Mesenchymal stem cell (in vitro differentiated cells and primary cell): ENCODE data around the gene AUTS2.
A peak's percentile ranks its signal among the peaks of the same experiment; 100 is the strongest.

Experiments used
- DNase-seq: peaks from one replicate; pipeline ENCODE4 v3.0.0-alpha.2; 2013
- H2AFZ ChIP-seq: one replicate; pipeline ENCODE4 v1.6.1; 2013; ENCODE audit warnings: low read depth, mild to moderate bottlenecking, control low read depth, inconsistent platforms, low read length, moderate library complexity
- H2AK5ac ChIP-seq: 2 replicates; pipeline ENCODE4 v1.6.1; 2013; ENCODE audit warnings: low read length, moderate library complexity, mild to moderate bottlenecking, inconsistent platforms; ENCODE audit not compliant: severe bottlenecking
- H2BK120ac ChIP-seq: one replicate; pipeline ENCODE4 v1.6.1; 2013; ENCODE audit warnings: low read depth, mild to moderate bottlenecking, inconsistent platforms, low read length, moderate library complexity
- H2BK12ac ChIP-seq, 2 experiments: one replicate each; pipeline ENCODE4 v1.6.1; 2013; ENCODE audit warnings: inconsistent platforms in 2 of 2, low read length in 2 of 2, mild to moderate bottlenecking in 2 of 2, moderate library complexity in 2 of 2, control low read depth in 1 of 2
- H2BK15ac ChIP-seq: one replicate; pipeline ENCODE4 v1.6.1; 2013; ENCODE audit warnings: mild to moderate bottlenecking, low read depth, inconsistent platforms; ENCODE audit not compliant: poor library complexity, severe bottlenecking
- H2BK5ac ChIP-seq: 2 replicates; pipeline ENCODE4 v1.6.1; 2013; ENCODE audit warnings: low read depth, mild to moderate bottlenecking, low read length, control low read depth, inconsistent platforms; ENCODE audit not compliant: poor library complexity, severe bottlenecking
- H3K14ac ChIP-seq, 2 experiments: one replicate each; pipeline ENCODE4 v1.6.1; 2013; ENCODE audit warnings: inconsistent platforms in 2 of 2, low read length in 2 of 2, control low read depth in 1 of 2, mild to moderate bottlenecking in 1 of 2, moderate library complexity in 1 of 2
- H3K18ac ChIP-seq, 2 experiments: one replicate each; pipeline ENCODE4 v1.6.1; 2013; ENCODE audit warnings: inconsistent platforms in 2 of 2, low read length in 2 of 2, control low read depth in 1 of 2, low read depth in 1 of 2, mild to moderate bottlenecking in 1 of 2
- H3K23ac ChIP-seq, 2 experiments: one replicate each; pipeline ENCODE4 v1.6.1; 2013; ENCODE audit warnings: inconsistent platforms in 2 of 2, low read length in 2 of 2, mild to moderate bottlenecking in 2 of 2, moderate library complexity in 2 of 2, control low read depth in 1 of 2
- H3K27ac ChIP-seq: 2 replicates; pipeline ENCODE4 v1.5.1; 2013; ENCODE audit warnings: mild to moderate bottlenecking, moderate library complexity, low read length, control low read depth, inconsistent platforms; ENCODE audit not compliant: poor library complexity, severe bottlenecking
- H3K27me3 ChIP-seq, 2 experiments: 2 replicates each; pipeline versions ENCODE4 v1.6.1 to v1.7.0; 2013; ENCODE audit warnings: low read length in 2 of 2, mild to moderate bottlenecking in 2 of 2, moderate library complexity in 2 of 2, control low read depth in 1 of 2, inconsistent platforms in 1 of 2; ENCODE audit not compliant: control insufficient read depth in 1 of 2, insufficient read depth in 1 of 2
- H3K36me3 ChIP-seq, 2 experiments: 2 replicates each; pipeline versions ENCODE4 v1.6.1 to v1.7.0; 2013; ENCODE audit warnings: low read length in 2 of 2, control low read depth in 1 of 2, inconsistent platforms in 1 of 2, low read depth in 1 of 2, mild to moderate bottlenecking in 1 of 2; ENCODE audit not compliant: insufficient read depth in 2 of 2, control insufficient read depth in 1 of 2
- H3K4ac ChIP-seq, 2 experiments: one replicate each; pipeline ENCODE4 v1.6.1; 2013; ENCODE audit warnings: inconsistent platforms in 2 of 2, low read length in 2 of 2, mild to moderate bottlenecking in 2 of 2, moderate library complexity in 2 of 2, control low read depth in 1 of 2, low read depth in 1 of 2
- H3K4me1 ChIP-seq: 2 replicates; pipeline ENCODE4 v1.6.1; 2013; ENCODE audit warnings: low read depth, low read length, control low read depth; ENCODE audit not compliant: control insufficient read depth, insufficient read depth
- H3K4me2 ChIP-seq: 2 replicates; pipeline ENCODE4 v1.6.1; 2013; ENCODE audit warnings: low read length, mild to moderate bottlenecking, inconsistent platforms; ENCODE audit not compliant: poor library complexity, severe bottlenecking
- H3K4me3 ChIP-seq, 2 experiments: 2 replicates each; pipeline versions ENCODE4 v1.5.1 to v1.7.0; 2013; ENCODE audit warnings: low read length in 2 of 2, mild to moderate bottlenecking in 2 of 2, control low read depth in 1 of 2, low read depth in 1 of 2; ENCODE audit not compliant: insufficient read depth in 1 of 2
- H3K79me1 ChIP-seq: replicated peaks from 2 replicates; pipeline ENCODE4 v1.6.1; 2013; ENCODE audit warnings: mild to moderate bottlenecking, control low read depth, low read length, inconsistent platforms; ENCODE audit not compliant: poor library complexity, severe bottlenecking
- H3K9ac ChIP-seq: 2 replicates; pipeline ENCODE4 v1.7.0; 2013; ENCODE audit warnings: mild to moderate bottlenecking, low read length, moderate library complexity
- H3K9me3 ChIP-seq: 2 replicates; pipeline ENCODE4 v1.7.0; 2013; ENCODE audit warnings: mild to moderate bottlenecking, low read length; ENCODE audit not compliant: control insufficient read depth
- H4K8ac ChIP-seq: one replicate; pipeline ENCODE4 v1.6.1; 2013; ENCODE audit warnings: inconsistent platforms, mild to moderate bottlenecking, low read length, moderate library complexity
- H4K91ac ChIP-seq: one replicate; pipeline ENCODE4 v1.6.1; 2013; ENCODE audit warnings: mild to moderate bottlenecking, low read length, inconsistent platforms
- WGBS: methylation state at CpG from one replicate; pipeline ENCODE4 v1.1.7; 2013; ENCODE audit warnings: mixed read lengths; 5-methylcytosine and 5-hydroxymethylcytosine counted together

AUTS2 gene

GRCh38 chr7:70383066-70383782 lies 784.9 kb downstream of the AUTS2 start:
- H4K91ac ChIP-seq = no peak overlapping the region
- H3K4ac ChIP-seq = no peak overlapping the region
- H3K9ac ChIP-seq = no peak overlapping the region
- H2BK12ac ChIP-seq = no peak overlapping the region
- no peaks in the 10 kb centered on the region for H3K27me3 ChIP-seq
- H2AK5ac ChIP-seq = no peak overlapping the region
- no peak overlapping the region for H2BK5ac ChIP-seq
- H3K18ac ChIP-seq = no peak overlapping the region
- no peak overlapping the region for H3K4me2 ChIP-seq
- H3K23ac ChIP-seq = no peak overlapping the region
- 77% methylated on average over 2 of the region's 3 CpGs for WGBS
- H2BK120ac ChIP-seq = no peak overlapping the region
- H3K14ac ChIP-seq = no peak overlapping the region
- H3K36me3 ChIP-seq = no peaks in the 10 kb centered on the region
- no peak overlapping the region for H2BK15ac ChIP-seq
- no peak overlapping the region for H4K8ac ChIP-seq
- peaks cover 1% of the 10 kb centered on the region for H3K79me1 ChIP-seq
- no peak overlapping the region for H2AFZ ChIP-seq
- no peaks in the 10 kb centered on the region for H3K9me3 ChIP-seq
- H3K4me1 ChIP-seq = peaks cover 8% of the 10 kb centered on the region
- H3K27ac ChIP-seq = no peak overlapping the region
- no peak for DNase-seq
- H3K4me3 ChIP-seq = no peak overlapping the region

GRCh38 chr7:70384024-70384423 lies 785.7 kb downstream of the AUTS2 start:
- Histone ChIP-seq H3K14ac (no peak overlapping the region), H2AFZ (no peak overlapping the region)
- 89% methylated on average over 6 of the region's 7 CpGs for WGBS

GRCh38 chr7:70384891-70385290 lies 786.6 kb downstream of the AUTS2 start:
- Histone ChIP-seq H3K4me2 (no peak overlapping the region), H2BK12ac (no peak overlapping the region), H3K18ac (no peak overlapping the region), H2BK15ac (no peak overlapping the region), H3K14ac (no peak overlapping the region), H3K4ac (no peak overlapping the region), H3K27ac (no peak overlapping the region), H3K4me1 (peaks cover 8% of the 10 kb centered on the region), H3K4me3 (no peak overlapping the region), H4K91ac (no peak overlapping the region), H3K36me3 (no peaks in the 10 kb centered on the region), H3K9ac (no peak overlapping the region), H2BK120ac (no peak overlapping the region), H3K23ac (no peak overlapping the region), H2AFZ (no peak overlapping the region), H2BK5ac (no peak overlapping the region), H3K9me3 (no peaks in the 10 kb centered on the region), H2AK5ac (no peak overlapping the region), H3K27me3 (no peaks in the 10 kb centered on the region), H4K8ac (no peak overlapping the region), H3K79me1 (peaks cover 1% of the 10 kb centered on the region)
- 44% methylated on average over 3 of the region's 3 CpGs for WGBS
- DNase-seq = peak; percentile 64

More at GRCh38 chr7:70384024-70384423, 785.7 kb downstream of the AUTS2 start:
- Histone ChIP-seq H3K36me3 (no peaks in the 10 kb centered on the region), H4K8ac (no peak overlapping the region), H3K4ac (no peak overlapping the region), H3K79me1 (peaks cover 1% of the 10 kb centered on the region), H3K4me3 (no peak overlapping the region), H3K4me2 (no peak overlapping the region), H3K18ac (no peak overlapping the region), H2BK12ac (no peak overlapping the region), H3K9ac (no peak overlapping the region), H3K23ac (no peak overlapping the region), H2AK5ac (peak overlapping the region; percentile 75), H3K4me1 (peaks cover 8% of the 10 kb centered on the region), H3K27ac (no peak overlapping the region), H2BK15ac (no peak overlapping the region), H3K9me3 (no peaks in the 10 kb centered on the region), H4K91ac (no peak overlapping the region), H2BK120ac (no peak overlapping the region), H2BK5ac (no peak overlapping the region), H3K27me3 (no peaks in the 10 kb centered on the region)
- no peak for DNase-seq

- no peak overlapping the region for H3K14ac ChIP-seq
- no peak overlapping the region for H2BK120ac ChIP-seq
- no peak overlapping the region for H3K4me3 ChIP-seq
- H3K27me3 ChIP-seq = no peaks in the 10 kb centered on the region
- 84% methylated on average over 4 of the region's 4 CpGs for WGBS
- peaks cover 1% of the 10 kb centered on the region for H3K79me1 ChIP-seq
- no peak overlapping the region for H2BK15ac ChIP-seq
- H3K9me3 ChIP-seq = no peaks in the 10 kb centered on the region
- H3K4me2 ChIP-seq = no peak overlapping the region
- H2AK5ac ChIP-seq = no peak overlapping the region
- no peaks in the 10 kb centered on the region for H3K36me3 ChIP-seq
- no peak overlapping the region for H2AFZ ChIP-seq
- H3K4me1 ChIP-seq = peaks cover 8% of the 10 kb centered on the region
- H3K4ac ChIP-seq = no peak overlapping the region
- H3K23ac ChIP-seq = no peak overlapping the region
- no peak overlapping the region for H3K27ac ChIP-seq
- H3K18ac ChIP-seq = no peak overlapping the region
- no peak overlapping the region for H2BK12ac ChIP-seq
- no peak overlapping the region for H4K91ac ChIP-seq
- H2BK5ac ChIP-seq = no peak overlapping the region
- no peak overlapping the region for H3K9ac ChIP-seq
- H4K8ac ChIP-seq = no peak overlapping the region
- DNase-seq = no peak
Measured at GRCh38 chr7:70387217-70387616, 788.9 kb downstream of the AUTS2 start.
